HG03135 (cell line): ENCODE results near the gene PCDHB13.
"Not testable (repeated sequence)": the region's sequence is repeated elsewhere in the genome, so short reads cannot be mapped to it uniquely, and the experiment has no call there.

Experiments
- ATAC-seq: cut with Tn5 transposase; IDR thresholded peaks from one replicate; pipeline ENCODE4 v1.9.1; 2021; ENCODE audit warnings: mild to moderate bottlenecking, moderate library complexity; ENCODE audit not compliant: unreplicated experiment

The PCDHB13 gene

DNA sequence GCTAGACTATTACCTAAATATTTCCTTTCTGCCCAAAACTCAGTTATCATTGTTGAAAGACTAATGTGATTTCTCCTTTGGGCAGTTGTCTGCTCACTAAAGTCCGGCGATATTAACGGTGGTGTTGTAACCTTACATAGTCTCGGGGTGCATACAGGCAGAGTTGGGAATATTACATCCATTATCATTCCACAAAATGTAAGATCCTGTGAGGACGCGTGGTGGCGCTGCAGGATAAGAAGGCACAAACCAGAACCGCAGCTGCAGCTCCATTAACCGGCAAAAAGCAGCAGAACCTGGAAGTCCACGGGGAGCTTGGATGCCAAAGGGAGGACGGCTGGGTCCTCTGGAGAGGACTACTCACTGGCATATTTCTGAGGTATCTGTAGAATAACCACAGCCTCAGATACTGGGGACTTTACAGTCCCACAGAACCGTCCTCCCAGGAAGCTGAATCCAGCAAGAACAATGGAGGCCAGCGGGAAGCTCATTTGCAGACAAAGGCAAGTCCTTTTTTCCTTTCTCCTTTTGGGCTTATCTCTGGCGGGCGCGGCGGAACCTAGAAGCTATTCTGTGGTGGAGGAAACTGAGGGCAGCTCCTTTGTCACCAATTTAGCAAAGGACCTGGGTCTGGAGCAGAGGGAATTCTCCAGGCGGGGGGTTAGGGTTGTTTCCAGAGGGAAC is at the start of gene PCDHB13:
Gene PCDHB13 (plus strand): TSS at position 264 of the 684 bp plus-strand sequence. CDS start 205 bp downstream, at position 469.
- not testable (repeated sequence) for ATAC-seq

DNA sequence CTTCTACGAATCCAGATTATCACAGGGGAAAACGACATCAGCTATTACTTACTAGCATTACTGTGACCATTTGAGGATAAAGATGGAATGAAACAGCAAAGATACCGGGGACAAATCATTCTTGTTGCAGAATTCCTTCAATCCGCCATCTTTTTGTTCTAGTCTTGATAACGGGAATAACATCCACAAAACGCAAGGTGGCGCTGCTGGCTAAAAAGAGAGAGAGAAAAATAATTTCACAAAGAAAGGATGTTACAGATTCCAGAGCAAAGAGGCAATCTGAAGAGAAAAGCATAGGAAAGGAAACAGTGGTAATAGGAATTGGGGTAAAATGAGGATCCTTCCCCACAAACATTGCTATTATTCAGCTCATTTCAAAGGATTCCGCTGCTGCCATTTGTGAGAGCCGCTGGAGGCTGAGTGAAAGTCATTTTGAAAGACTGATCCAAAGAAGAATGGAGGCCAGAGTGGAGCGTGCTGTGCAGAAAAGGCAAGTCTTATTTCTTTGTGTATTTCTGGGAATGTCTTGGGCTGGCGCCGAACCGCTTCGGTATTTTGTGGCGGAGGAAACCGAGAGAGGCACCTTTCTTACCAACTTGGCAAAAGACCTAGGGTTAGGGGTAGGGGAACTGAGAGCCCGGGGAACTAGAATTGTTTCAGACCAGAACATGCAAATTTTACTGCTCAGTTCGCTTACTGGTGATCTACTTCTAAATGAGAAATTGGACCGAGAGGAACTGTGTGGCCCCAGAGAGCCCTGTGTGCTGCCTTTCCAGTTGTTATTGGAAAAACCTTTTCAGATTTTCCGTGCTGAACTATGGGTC is 41.1 kb upstream of the PCDHB13 start, which contains the start of gene PCDHB7:
Gene PCDHB7 (plus strand): TSS at position 264 of the 824 bp plus-strand sequence. CDS start 192 bp downstream, at position 456.
- no peak for ATAC-seq

GRCh38 chr5:141174291-141175104 is 39.2 kb upstream of the PCDHB13 start:
- ATAC-seq, result not testable (repeated sequence)

- no peak for ATAC-seq
Observed at GRCh38 chr5:141175933-141176332, 37.8 kb upstream of the PCDHB13 start.

DNA sequence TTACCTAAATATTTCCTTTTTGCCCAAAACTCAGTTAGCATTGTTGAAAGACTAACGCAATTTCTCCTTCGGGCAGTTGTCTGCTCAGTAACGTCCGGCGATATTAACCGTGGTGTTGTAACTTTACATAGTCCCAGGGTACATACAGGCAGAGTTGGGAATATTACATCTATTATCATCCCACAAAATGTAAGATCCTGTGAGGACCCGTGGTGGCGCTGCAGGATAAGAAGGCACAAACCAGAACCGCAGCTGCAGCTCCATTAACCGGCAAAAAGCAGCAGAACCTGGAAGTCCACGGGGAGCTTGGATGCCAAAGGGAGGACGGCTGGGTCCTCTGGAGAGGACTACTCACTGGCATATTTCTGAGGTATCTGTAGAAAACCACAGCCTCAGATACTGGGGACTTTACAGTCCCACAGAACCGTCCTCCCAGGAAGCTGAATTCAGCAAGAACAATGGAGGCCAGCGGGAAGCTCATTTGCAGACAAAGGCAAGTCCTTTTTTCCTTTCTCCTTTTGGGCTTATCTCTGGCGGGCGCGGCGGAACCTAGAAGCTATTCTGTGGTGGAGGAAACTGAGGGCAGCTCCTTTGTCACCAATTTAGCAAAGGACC is 36.0 kb upstream of the PCDHB13 start, which contains the start of gene PCDHB8:
Gene PCDHB8 (plus strand): TSS at position 214 of the 615 bp plus-strand sequence. CDS start 245 bp downstream, at position 459.
- not testable (repeated sequence) for ATAC-seq

GRCh38 chr5:141179371-141179770 is 34.3 kb upstream of the PCDHB13 start:
- ATAC-seq, result not testable (repeated sequence)

GRCh38 chr5:141179876-141180275 is 33.8 kb upstream of the PCDHB13 start:
- not testable (repeated sequence) for ATAC-seq

DNA sequence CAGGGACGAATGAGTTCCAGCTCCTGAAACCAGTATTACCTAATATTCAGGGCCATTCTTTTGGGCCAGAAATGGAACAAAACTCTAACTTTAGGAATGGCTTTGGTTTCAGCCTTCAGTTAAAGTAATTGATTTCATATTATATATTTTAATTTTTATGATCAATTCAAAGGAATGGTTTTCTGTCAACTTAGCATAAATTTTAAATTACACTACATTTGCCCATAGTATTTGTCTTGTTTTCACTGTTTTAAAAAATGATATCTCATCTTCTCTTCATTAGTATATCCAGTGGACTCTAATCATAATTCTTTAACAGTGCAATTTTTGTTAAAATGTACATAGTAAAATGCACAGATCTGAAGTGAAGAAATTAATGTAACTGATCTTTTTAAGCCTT is 33.4 kb upstream of the PCDHB13 start:
- ATAC-seq, result no peak

DNA sequence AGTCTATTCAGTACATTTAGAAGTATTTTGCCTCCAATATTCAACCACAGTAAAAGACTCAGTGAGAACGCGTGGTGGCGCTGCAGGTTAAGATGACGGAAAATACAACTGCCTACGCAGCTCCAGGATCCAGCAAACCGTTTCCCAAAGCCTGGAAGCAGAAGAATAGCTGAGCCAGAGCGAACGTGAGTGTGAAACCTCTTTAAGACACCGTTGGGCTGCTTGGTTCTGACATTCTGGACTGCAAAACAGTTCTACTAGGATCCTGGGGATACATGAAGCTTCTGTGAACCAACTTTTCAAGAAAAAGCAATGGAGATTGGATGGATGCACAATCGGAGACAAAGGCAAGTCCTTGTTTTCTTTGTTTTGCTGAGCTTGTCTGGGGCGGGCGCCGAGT is 31.5 kb upstream of the PCDHB13 start, which contains the start of gene PCDHB16:
Gene PCDHB16 (plus strand): TSS at position 140 of the 400 bp plus-strand sequence. CDS start 173 bp downstream, at position 313.
- no peak for ATAC-seq

DNA sequence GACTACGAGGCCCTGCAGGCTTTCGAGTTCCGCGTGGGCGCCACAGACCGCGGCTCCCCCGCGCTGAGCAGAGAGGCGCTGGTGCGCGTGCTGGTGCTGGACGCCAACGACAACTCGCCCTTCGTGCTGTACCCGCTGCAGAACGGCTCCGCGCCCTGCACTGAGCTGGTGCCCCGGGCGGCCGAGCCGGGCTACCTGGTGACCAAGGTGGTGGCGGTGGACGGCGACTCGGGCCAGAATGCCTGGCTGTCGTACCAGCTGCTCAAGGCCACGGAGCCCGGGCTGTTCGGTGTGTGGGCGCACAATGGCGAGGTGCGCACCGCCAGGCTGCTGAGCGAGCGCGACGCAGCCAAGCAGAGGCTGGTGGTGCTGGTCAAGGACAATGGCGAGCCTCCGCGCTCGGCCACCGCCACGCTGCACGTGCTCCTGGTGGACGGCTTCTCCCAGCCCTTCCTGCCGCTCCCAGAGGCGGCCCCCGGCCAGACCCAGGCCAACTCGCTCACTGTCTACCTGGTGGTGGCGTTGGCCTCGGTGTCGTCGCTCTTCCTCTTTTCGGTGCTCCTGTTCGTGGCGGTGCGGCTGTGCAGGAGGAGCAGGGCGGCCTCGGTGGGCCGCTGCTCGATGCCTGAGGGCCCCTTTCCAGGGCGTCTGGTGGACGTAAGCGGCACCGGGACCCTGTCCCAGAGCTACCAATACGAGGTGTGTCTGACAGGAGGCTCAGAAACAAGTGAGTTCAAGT is 29.4 kb upstream of the PCDHB13 start:
- ATAC-seq, result not testable (repeated sequence)

DNA sequence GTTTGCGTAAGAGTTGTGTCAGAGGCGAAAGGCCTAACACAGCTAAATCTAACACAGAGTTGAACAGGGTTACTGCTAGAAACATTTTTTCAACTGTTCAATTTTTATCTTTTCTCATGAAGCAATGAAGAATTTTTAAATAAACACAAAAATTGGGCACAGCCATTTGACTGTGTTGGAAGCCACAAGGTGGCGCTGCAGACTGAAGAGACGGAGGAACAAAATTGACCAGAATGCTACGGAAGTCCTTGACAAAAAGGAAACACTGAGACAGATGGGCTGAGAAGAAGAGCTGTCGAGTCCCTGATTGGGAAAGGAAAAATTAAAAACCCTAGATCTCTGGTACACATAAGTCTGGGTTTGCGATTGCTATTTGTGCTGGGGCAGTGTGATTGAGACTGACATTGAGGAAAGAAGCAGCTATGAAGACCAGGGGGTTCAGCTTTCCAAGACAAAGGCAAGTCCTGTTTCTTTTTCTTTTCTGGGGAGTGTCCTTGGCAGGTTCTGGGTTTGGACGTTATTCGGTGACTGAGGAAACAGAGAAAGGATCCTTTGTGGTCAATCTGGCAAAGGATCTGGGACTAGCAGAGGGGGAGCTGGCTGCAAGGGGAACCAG is 26.7 kb upstream of the PCDHB13 start, which contains the start of gene PCDHB9:
Gene PCDHB9 (plus strand): TSS at position 265 of the 616 bp plus-strand sequence. CDS start 158 bp downstream, at position 423.
- no peak for ATAC-seq

DNA sequence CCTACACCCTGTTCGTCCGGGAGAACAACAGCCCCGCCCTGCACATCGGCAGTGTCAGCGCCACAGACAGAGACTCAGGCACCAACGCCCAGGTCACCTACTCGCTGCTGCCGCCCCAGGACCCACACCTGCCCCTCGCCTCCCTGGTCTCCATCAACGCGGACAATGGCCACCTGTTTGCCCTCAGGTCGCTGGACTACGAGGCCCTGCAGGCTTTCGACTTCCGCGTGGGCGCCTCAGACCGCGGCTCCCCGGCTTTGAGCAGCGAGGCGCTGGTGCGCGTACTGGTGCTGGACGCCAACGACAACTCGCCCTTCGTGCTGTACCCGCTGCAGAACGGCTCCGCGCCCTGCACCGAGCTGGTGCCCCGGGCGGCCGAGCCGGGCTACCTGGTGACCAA is 25.0 kb upstream of the PCDHB13 start:
- ATAC-seq, result not testable (repeated sequence)

DNA sequence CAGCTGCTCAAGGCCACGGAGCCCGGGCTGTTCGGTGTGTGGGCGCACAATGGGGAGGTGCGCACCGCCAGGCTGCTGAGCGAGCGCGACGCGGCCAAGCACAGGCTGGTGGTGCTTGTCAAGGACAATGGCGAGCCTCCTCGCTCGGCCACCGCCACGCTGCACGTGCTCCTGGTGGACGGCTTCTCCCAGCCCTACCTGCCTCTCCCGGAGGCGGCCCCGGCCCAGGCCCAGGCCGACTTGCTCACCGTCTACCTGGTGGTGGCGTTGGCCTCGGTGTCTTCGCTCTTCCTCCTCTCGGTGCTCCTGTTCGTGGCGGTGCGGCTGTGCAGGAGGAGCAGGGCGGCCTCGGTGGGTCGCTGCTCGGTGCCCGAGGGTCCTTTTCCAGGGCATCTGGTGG is 24.6 kb upstream of the PCDHB13 start:
- not testable (repeated sequence) for ATAC-seq

- ATAC-seq, result no peak
Observed at GRCh38 chr5:141192110-141192725, 21.5 kb upstream of the PCDHB13 start, which contains the start of gene PCDHB10. Gene PCDHB10, plus strand, starts transcription at chr5:141192353. Its CDS starts 200 bp downstream, at chr5:141192553.

- not testable (repeated sequence) for ATAC-seq
Observed at GRCh38 chr5:141194332-141194731, 19.4 kb upstream of the PCDHB13 start.

DNA sequence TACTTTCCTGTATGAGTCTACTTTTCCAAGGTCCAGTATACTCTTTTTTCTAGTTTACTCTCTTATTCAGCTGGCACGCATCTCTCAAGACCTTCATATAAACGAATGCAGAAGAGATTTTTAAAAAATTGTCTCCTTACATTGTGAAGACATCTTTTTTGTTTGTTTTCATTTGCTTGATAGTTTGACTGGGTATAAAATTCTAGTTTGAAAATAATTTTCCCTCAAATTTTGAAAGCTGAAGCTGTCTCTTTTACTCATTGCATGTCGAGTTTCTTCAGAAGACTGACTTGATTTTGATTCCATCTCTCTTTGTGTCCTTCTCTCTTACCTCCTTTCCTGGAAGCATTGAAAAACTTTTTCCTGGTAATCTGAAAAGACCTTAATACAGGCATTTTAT is 17.4 kb upstream of the PCDHB13 start:
- no peak for ATAC-seq

- no peak for ATAC-seq
Observed at GRCh38 chr5:141199359-141200235, 14.1 kb upstream of the PCDHB13 start, which contains the start of gene PCDHB11. Gene PCDHB11, plus strand, starts transcription at chr5:141199627. Its CDS starts 148 bp downstream, at chr5:141199775.
